SK-N-SH (cell line): ENCODE measurements around the gene IGF2. TPM values are rescaled to one million over a fixed set of nuclear protein-coding genes. Genes with fewer than 3 reads are reported as not detected.

Experiments
- CTCF ChIA-PET: fragments of 300-600, 350-600 bp; formaldehyde crosslinking; extraction: SDS; loops from one replicate; lab custom pipeline; 2021; lab: Yijun Ruan, JAX
- POLR2A ChIA-PET: fragments of 350-600 bp; sonication (Branson Sonifier 250); formaldehyde crosslinking; extraction: SDS; loops from one replicate; lab custom pipeline; 2020; ENCODE audit warnings: antibody characterized with exemption, inconsistent platforms; lab: Yijun Ruan, JAX
- DNase-seq: peaks from one replicate; pipeline ENCODE4 v3.0.0; 2012
- H2AFZ ChIP-seq: fragments of 200-600 bp; sonication (generic); 2 replicates; pipeline ENCODE4 v1.8.1; 2016; ENCODE audit warnings: antibody characterized with exemption, mild to moderate bottlenecking, low read depth
- H3F3A ChIP-seq: fragments of 200-600 bp; sonication (generic); replicated peaks from 2 replicates; pipeline ENCODE3; 2016; ENCODE audit warnings: antibody characterized with exemption, mild to moderate bottlenecking; ENCODE audit not compliant: insufficient read depth
- H3K27ac ChIP-seq, 2 experiments: fragments of 200-500 bp in 1 of 2; fragments of 200-600 bp in 1 of 2; sonication (Bioruptor generic) in 1 of 2; sonication (generic), shearing (Covaris generic) in 1 of 2; 2 replicates each; pipeline versions ENCODE4 v1.5.1 to v1.6.1; 2014 to 2016; ENCODE audit warnings: low read depth in 2 of 2, inconsistent platforms in 1 of 2, low read length in 1 of 2, mild to moderate bottlenecking in 1 of 2, mixed read lengths in 1 of 2
- H3K27me3 ChIP-seq: fragments of 200-600 bp; sonication (generic), shearing (Covaris generic); 2 replicates; pipeline ENCODE4 v1.6.1; 2016; ENCODE audit warnings: mixed run types; ENCODE audit not compliant: insufficient read depth
- H3K36me3 ChIP-seq, 2 experiments: fragments of 200-500 bp in 1 of 2; fragments of 200-600 bp in 1 of 2; sonication (Bioruptor generic) in 1 of 2; sonication (generic) in 1 of 2; replicated peaks in 1 of 2; 2 replicates each; pipeline versions ENCODE3 to v1.5.1; 2014 to 2016; ENCODE audit warnings: low read length in 1 of 2, mild to moderate bottlenecking in 1 of 2; ENCODE audit not compliant: insufficient read depth in 2 of 2, control insufficient read depth in 1 of 2
- H3K4me1 ChIP-seq, 2 experiments: fragments of 200-500 bp in 1 of 2; fragments of 200-600 bp in 1 of 2; sonication (Bioruptor generic) in 1 of 2; sonication (generic), shearing (Covaris generic) in 1 of 2; 2 replicates each; pipeline versions ENCODE4 v1.5.1 to v1.6.1; 2014 to 2016; ENCODE audit warnings: low read depth in 1 of 2, low read length in 1 of 2, mixed run types in 1 of 2; ENCODE audit not compliant: insufficient read depth in 2 of 2, control insufficient read depth in 1 of 2
- H3K4me2 ChIP-seq: fragments of 200-600 bp; sonication (generic), shearing (Covaris generic); 2 replicates; pipeline ENCODE4 v1.6.1; 2017; ENCODE audit warnings: mixed run types
- H3K4me3 ChIP-seq, 2 experiments: fragments of 200-500 bp in 1 of 2; fragments of 200-600 bp in 1 of 2; sonication (Bioruptor generic) in 1 of 2; sonication (generic), shearing (Covaris generic) in 1 of 2; 2 replicates each; pipeline versions ENCODE4 v1.5.1 to v1.8.1; 2014 to 2016; ENCODE audit warnings: low read depth in 2 of 2, inconsistent platforms in 1 of 2, low read length in 1 of 2, mild to moderate bottlenecking in 1 of 2, mixed read lengths in 1 of 2, moderate library complexity in 1 of 2
- H3K79me2 ChIP-seq: fragments of 200-600 bp; sonication (generic); 2 replicates; pipeline ENCODE4 v1.8.1; 2017; ENCODE audit warnings: mild to moderate bottlenecking; ENCODE audit not compliant: insufficient read depth
- H3K9ac ChIP-seq: fragments of 200-600 bp; sonication (generic); 2 replicates; pipeline ENCODE4 v1.6.1; 2017; ENCODE audit warnings: mixed run types
- H3K9me2 ChIP-seq: fragments of 200-600 bp; sonication (generic); 2 replicates; pipeline ENCODE4 v1.6.1; 2017; ENCODE audit warnings: mixed run types
- H3K9me3 ChIP-seq: fragments of 200-600 bp; sonication (generic); 2 replicates; pipeline ENCODE4 v1.6.1; 2017; ENCODE audit warnings: mixed run types, mild to moderate bottlenecking, moderate library complexity
- H4K20me1 ChIP-seq: fragments of 200-600 bp; sonication (generic); 2 replicates; pipeline ENCODE4 v1.6.1; 2017; ENCODE audit warnings: mild to moderate bottlenecking, mixed run types; ENCODE audit not compliant: insufficient read depth
- CTCF ChIP-seq: fragments of 200-600 bp; sonication (generic); IDR thresholded peaks from 2 replicates; pipeline ENCODE4 v1.6.1; 2017; ENCODE audit warnings: antibody characterized with exemption, mild to moderate bottlenecking, moderate library complexity
- ELF1 ChIP-seq: IDR thresholded peaks from 2 replicates; pipeline ENCODE4 v1.4.0; 2012
- MAX ChIP-seq: IDR thresholded peaks from 2 replicates; pipeline ENCODE4 v1.4.0; 2012; ENCODE audit warnings: low read depth
- MEF2A ChIP-seq: IDR thresholded peaks from 2 replicates; pipeline ENCODE4 v1.4.0; 2012; ENCODE audit warnings: low read depth, borderline replicate concordance
- NRF1 ChIP-seq: IDR thresholded peaks from 2 replicates; pipeline ENCODE4 v1.6.1; 2012; ENCODE audit warnings: low read depth, mild to moderate bottlenecking, low read length
- PBX3 ChIP-seq: IDR thresholded peaks from 2 replicates; pipeline ENCODE4; 2012
- REST ChIP-seq: IDR thresholded peaks from 2 replicates; pipeline ENCODE4 v1.6.1; 2012; ENCODE audit warnings: mild to moderate bottlenecking, low read depth, low read length, moderate library complexity
- RFX5 ChIP-seq: IDR thresholded peaks from 2 replicates; pipeline ENCODE4 v1.6.1; 2012; ENCODE audit warnings: mild to moderate bottlenecking, improper control_type of control experiment, low read length
- TAF1 ChIP-seq: IDR thresholded peaks from 2 replicates; pipeline ENCODE4 v1.6.1; 2012; ENCODE audit warnings: low read depth, mild to moderate bottlenecking, low read length, moderate library complexity, borderline replicate concordance
- TEAD4 ChIP-seq: IDR thresholded peaks from 2 replicates; pipeline ENCODE4 v1.4.0; 2012; ENCODE audit warnings: mild to moderate bottlenecking, borderline replicate concordance; ENCODE audit not compliant: insufficient read depth
- YY1 ChIP-seq: IDR thresholded peaks from 2 replicates; pipeline ENCODE4 v1.4.0; 2012; ENCODE audit warnings: low read depth, mild to moderate bottlenecking
- ZBTB33 ChIP-seq: IDR thresholded peaks from 2 replicates; pipeline ENCODE4 v1.4.0; 2012; ENCODE audit warnings: low read depth, borderline replicate concordance
- WGBS: methylation state at CpG from one replicate; pipeline ENCODE4 v1.1.6; 2017; ENCODE audit warnings: low lambda C conversion rate; 5-methylcytosine and 5-hydroxymethylcytosine counted together
- polyA plus RNA-seq, 3 experiments: library from polyadenylated mRNA; depleted of rRNA; stranded (reverse); fragments of >200 nt; gene quantifications; 2 replicates each; pipeline ENCODE4 v1.2.3, GENCODE V29; 2012

The IGF2 gene
- polyA plus RNA-seq, 1 of the 3 experiments (the other 2 are of a cell fraction) = 0.05 TPM

- Histone ChIP-seq H3K4me1 (peaks cover 0 to 14% of the 10 kb centered on the region in 2 experiments; a peak in 1 of 4 replicates), H3K9me3 (no peaks in the 10 kb centered on the region)
- TF ChIP-seq YY1 = no peak
- TF ChIP-seq REST = no peak
- no peak for TF ChIP-seq TAF1
- no peak for TF ChIP-seq RFX5
- no peak for TF ChIP-seq ELF1
- no peak for TF ChIP-seq TEAD4
- no peak for TF ChIP-seq MAX
- TF ChIP-seq MEF2A = no peak
- TF ChIP-seq PBX3 = no peak
- TF ChIP-seq ZBTB33 = no peak
- TF ChIP-seq CTCF = no peak
- TF ChIP-seq NRF1 = no peak
- TF ChIP-seq, all 33 proteins: peak for 0
- H3K9ac ChIP-seq = no peak overlapping the region
- WGBS = 64% methylated on average over 12 of the region's 18 CpGs
- H3F3A ChIP-seq = no peaks in the 10 kb centered on the region
- H3K27me3 ChIP-seq = no peaks in the 10 kb centered on the region
- CTCF ChIA-PET = interaction anchor here (1.1 to 3.8 kb wide), 3 partner anchors 14 to 58 kb away, joined by 4 to 16 read pairs (median 5); no protein-coding TSS in a partner anchor
- no peaks in the 10 kb centered on the region for H3K9me2 ChIP-seq
- no peaks in the 10 kb centered on the region for H4K20me1 ChIP-seq
- H3K79me2 ChIP-seq = no peaks in the 10 kb centered on the region
- DNase-seq = no peak
- H3K4me2 ChIP-seq = no peak overlapping the region
- H3K36me3 ChIP-seq = no peaks in the 10 kb centered on the region
- POLR2A ChIA-PET = interaction anchor here (1.4 kb wide), 1 partner anchor 27 kb away, joined by 5 read pairs; no protein-coding TSS in a partner anchor
- H2AFZ ChIP-seq = no peak overlapping the region
- H3K27ac ChIP-seq = no peak overlapping the region; a peak in 1 of 4 replicates
- no peak overlapping the region for H3K4me3 ChIP-seq
Measured at GRCh38 chr11:2093575-2094353, 45.4 kb downstream of the IGF2 start.
